Stimulated activated CD4-positive, alpha-beta T cell treated with anti-CD3 and anti-CD28 coated beads, Interleukin-4, amount 100 ng/mL, for 1 hour (primary cell): ENCODE measurements around the gene MLLT3.

ENCODE experiments used
- DNase-seq: peaks from one replicate; pipeline ENCODE4 v3.0.0-alpha.2; 2020

MLLT3 gene

DNA sequence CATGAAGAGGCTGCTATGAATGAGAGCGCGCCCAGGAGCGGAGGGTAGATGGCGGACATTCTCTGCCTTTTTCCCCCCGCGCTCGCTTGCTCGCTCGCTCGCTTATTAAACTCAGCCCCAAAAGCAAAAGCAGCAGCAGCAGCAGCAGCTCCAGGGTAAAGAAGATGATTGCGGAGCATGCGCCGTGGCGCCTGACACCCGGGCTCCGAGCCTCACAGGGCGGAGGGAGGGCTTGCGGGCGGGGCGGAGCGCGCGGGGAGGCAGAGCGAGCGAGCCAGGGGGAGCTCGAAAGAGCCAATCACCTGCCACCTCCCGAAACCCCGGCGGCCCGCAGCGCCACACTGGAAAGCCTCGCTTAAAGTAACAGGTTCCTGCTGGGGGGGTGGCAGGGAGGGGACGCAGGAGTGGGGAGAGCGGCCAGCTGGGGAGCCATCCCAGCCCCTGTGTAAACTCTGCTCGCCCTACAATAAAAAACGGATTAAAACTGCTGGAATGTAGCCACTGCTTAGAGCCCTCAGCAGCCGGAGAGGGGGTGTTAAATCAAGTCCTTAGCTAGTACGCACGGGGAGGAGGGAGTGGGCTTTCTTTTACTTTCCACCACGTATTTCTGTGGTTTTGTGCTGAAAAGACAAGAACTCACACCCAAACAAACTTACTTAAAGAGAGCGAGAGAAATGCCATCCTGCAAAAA, at the start of gene MLLT3:
MLLT3 (minus strand) TSS at position 170 of the 691 bp plus-strand sequence.
- peak; percentile 98 for DNase-seq

GRCh38 chr9:20671635-20672034, 49.3 kb upstream of the MLLT3 start:
- no peak for DNase-seq

DNA sequence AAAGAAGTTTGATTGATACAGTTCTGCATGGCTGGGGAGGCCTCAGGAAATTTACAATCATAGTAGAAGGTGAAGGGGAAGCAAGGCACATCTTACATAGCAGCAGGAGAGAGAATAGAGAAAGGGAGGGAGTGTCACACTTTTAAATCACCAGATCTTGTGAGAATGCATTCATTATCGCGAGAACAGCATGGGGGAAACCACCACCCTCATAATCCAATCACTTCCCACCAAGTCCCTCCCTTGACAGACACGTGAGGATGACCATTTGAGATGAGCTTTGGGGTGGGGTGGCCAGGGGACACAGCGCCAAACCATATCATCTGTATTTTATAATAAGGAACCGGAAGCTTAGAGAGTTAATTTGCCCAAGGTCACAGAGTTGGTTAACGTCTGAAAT, 48.1 kb upstream of the MLLT3 start:
- DNase-seq = no peak

DNA sequence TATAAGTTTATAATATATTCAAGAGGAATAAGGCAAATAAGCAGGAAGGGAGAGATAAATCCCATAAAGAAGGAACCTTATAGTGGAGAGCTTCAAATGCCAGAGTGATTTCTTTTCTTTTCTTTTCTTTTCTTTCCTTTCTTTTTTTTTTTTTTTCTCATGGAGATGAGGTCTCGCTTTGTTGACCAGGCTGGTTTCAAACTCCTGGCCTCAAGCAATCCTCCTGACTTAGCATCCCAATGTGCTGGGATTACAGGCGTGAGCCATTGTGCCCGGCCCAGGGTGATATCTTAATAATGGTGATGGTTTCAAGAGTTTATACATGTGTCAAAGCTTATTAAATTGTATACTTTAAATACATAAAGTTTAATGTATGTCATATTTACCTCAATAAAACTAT, 42.2 kb upstream of the MLLT3 start:
- no peak for DNase-seq

GRCh38 chr9:20663133-20663532, 40.8 kb upstream of the MLLT3 start:
- DNase-seq = no peak

GRCh38 chr9:20662156-20662555, 39.9 kb upstream of the MLLT3 start:
- no peak for DNase-seq

DNA sequence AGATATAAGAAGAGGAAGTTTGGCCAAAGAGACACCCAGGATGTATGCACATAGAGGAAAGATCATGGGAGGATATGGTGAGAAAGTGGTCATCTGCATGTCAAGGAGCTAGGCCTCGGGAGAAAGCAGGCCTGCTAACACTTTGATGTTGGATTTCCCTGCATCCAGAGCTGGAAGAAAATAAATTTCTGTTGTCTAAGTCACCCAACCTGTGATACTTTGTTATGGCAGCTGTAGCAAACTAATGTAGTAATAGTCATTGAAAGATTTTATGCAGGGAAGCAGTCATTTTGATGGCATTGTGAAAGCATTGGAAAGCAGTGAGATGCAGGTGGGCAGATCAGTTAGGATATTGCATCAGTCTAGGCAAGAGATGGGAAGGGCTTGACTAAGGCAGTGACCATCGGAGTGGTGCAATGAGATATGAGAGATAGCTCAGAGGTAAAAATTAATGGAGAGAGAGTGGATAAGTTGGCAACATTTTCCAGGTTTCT, 37.2 kb upstream of the MLLT3 start:
- no peak for DNase-seq

GRCh38 chr9:20658677-20659473, 36.6 kb upstream of the MLLT3 start:
- DNase-seq = no peak

DNA sequence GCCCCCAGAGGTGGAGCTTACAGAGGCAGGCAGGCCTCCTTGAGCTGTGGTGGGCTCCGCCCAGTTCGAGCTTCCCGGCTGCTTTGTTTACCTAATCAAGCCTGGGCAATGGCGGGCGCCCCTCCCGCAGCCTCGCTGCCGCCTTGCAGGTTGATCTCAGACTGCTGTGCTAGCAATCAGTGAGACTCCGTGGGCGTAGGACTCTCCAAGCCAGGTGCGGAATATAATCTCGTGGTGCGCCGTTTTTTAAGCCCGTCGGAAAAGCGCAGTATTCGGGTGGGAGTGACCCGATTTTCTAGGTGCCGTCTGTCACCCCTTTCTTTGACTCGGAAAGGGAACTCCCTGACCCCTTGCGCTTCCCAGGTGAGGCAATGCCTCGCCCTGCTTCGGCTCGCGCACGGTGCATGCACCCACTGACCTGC, 36.0 kb upstream of the MLLT3 start:
- DNase-seq = peak; percentile 22

DNA sequence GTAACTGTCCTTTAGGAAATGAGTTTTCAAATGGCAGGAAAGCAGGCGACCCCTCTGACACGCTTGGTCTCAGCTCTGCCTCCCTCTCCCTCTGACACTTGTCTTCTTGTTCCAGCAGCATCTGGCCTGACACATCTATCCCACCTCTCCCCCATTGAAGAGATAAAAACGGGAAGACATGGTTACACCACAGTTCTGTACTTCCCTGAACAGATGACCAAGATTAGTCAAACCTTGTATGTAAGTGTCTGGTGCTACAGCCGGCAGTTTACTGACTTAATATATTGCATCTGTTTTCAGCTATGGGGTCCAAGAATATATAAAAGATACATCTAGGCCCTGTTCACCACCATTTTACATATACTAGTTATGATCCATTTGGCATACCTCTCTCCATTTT, 29.6 kb upstream of the MLLT3 start:
- DNase-seq = no peak

- no peak for DNase-seq
These were observed 28.5 kb upstream of the MLLT3 start for GRCh38 chr9:20650750-20651299.

DNA sequence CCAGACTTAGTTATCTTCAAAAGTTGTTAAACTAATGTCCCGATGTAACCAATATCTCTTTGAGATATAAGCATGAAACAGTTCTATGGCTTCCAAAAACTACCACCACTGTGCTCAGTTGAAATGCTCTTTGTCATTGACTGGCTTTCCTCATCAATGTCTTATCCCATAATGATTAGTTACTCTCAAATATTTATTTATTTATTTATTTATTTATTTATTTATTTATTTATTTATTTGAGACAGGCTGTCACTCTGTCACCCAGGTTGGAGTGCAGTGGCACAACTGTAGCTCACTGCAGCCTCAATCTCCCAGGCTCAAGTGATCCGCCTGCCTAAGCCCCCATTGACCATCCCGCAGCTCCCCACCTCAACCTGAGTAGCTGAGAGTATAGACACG, 28.0 kb upstream of the MLLT3 start:
- DNase-seq = no peak

DNA sequence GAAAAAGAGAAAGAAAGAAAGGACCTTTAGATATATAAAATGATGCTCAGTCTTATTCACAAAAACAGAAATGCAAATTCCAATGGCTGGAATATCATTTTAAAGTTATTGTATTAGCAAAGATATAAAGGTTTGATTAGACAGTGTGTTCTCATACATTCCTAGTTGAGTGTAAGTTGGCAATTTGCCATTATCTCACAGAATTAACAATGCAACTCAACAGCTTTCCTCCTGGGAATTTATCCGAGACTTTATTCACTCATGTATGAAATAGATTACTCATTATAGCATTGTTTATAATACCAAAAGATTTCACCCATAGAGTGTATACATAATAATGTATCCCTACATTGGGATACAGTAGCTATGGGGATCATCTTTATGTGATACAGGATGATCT, 27.1 kb upstream of the MLLT3 start:
- no peak for DNase-seq

DNA sequence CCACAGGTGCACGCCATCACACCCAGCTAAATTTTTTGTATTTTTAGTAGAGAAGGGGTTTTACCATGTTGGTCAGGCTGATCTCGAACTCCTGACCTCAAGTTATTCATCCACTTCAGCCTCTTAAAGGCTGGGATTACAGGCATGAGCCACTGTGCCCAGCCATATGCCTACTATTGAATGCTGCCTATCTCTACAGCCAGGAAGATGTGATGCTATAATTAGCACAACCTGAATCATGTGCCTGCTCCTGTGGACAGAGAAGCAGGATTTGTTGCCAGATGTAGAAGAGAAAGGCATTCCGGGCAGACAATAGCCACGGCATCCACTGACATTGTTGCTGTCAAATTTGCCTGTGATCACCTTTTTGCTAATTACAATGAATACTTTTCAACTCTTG, 24.4 kb upstream of the MLLT3 start:
- DNase-seq = no peak

- no peak for DNase-seq
These were observed 21.4 kb upstream of the MLLT3 start for GRCh38 chr9:20643660-20644059.

DNA sequence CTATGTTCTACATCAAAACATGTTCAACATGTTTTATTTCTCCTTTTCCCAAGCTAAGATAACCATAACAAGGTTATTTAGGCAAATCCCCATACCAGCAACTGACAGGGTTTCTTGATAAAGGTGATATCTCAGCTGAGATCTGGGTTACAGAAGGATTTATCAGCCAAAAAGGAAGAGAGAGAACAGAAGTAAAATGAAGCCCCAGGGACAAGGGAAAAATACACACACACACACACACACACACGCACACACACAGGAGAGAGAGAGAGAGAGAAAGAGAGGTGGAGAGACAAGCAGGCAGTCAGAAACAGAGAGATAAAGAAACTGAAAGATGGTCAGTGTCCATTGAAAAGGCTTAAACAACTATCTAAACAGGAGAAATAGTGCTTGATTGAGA, 19.7 kb upstream of the MLLT3 start:
- DNase-seq = no peak

GRCh38 chr9:20640331-20641187, 18.3 kb upstream of the MLLT3 start:
- peak; percentile 78 for DNase-seq

DNA sequence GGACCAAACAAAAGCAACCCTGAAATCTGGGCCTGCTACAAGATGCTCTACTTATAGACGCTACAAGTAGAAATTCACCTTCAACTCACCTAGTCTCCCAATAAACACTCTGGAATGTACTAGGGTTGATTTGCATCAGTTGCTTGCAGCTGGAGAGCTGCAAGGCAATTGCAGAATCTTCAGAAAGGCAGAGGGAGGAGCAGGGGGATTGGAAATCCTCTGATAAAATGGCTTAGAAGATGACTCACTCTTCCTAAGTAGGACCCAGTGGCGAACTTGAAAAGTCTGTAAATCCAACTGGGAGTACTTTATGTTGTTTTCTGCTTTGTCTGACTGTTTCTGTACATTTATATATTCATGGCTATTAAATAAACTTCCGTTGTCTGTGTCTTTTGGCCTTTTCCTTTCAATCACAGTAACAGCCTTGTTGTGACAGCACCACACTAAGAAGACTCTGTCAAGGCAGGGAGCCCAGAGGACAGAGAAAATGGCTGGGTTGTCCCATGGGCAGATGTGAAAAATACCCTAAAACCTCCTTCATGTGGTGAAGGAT, 14.7 kb upstream of the MLLT3 start:
- no peak for DNase-seq

GRCh38 chr9:20634895-20635294, 12.6 kb upstream of the MLLT3 start:
- no peak for DNase-seq

- DNase-seq = no peak
These were observed 10.4 kb upstream of the MLLT3 start for GRCh38 chr9:20632705-20633104.

DNA sequence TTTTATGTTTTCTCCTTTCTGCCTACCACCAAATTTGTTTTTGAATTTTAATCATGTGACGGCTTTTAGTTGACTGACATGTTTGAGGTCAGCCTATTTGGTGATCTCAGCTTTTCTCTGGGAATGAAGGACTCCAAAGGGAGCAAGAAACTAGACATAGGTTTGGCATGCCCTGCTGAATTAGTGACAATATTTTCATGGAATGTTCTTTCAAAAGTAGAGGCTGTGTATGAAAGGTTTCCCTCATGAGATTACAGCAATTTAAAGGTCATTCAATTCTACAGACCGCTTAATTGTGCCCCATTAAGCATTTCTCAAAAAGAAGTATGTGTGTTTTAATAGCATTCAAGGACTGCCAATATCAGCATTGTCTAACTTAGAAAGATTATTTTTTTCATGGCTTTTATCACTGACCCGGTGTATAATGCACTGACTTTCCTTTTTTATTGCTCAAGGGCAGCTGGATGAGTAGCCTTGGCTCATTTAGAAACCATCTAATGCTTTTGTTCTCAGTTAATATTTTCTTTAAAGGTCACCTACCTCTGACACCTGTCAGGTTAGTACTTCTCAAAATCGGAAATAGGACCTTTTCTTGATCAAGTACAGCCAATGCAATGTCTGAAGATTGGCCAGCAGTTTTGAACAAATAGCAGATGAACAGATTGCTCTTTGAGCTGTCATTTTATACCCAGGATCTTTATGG, 8.1 kb upstream of the MLLT3 start:
- no peak for DNase-seq

DNA sequence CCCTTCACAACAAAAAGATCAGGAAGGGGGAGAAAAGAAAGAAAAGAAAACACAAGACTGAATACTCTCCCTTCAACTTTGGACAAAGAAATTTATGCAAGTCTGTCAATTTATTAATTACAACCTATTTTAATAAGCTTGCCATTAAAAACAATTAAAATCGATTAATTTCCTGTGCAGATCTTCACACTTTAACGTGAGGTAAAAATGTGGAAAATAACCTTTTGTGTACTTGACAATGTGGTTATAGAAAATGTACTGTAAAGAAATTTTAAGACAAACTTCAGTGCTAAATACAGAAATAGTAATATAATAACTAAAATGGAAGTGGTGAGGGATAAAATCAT, 2.7 kb upstream of the MLLT3 start:
- DNase-seq = no peak
